Cerebellar cortex (tissue), 1 donor: ENCODE results near the gene CNKSR3.

ENCODE experiments used
- DNase-seq: peaks from one replicate; pipeline ENCODE4 v3.0.0-alpha.2; 2015; ENCODE audit warnings: low spot score

The CNKSR3 gene

DNA sequence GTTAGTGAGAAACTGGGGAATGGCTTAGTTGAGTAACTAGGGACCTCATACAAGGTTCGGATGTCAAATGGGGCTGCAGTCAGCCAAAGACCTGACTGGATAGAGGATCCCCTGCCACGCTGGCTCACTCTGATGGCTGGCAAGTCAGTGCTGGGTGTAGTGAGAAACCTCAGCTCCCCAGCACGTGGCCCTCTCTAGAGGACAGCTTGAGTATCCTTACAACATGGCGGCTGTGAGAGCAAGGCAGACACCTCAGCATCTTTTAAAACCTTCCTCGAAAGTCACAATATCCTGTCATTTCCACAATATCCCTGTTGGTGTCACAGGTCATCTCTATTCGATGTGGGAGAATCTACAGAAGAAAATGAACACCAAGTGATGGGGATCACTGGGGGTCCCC is 127.2 kb downstream of the CNKSR3 start:
- no peak for DNase-seq

DNA sequence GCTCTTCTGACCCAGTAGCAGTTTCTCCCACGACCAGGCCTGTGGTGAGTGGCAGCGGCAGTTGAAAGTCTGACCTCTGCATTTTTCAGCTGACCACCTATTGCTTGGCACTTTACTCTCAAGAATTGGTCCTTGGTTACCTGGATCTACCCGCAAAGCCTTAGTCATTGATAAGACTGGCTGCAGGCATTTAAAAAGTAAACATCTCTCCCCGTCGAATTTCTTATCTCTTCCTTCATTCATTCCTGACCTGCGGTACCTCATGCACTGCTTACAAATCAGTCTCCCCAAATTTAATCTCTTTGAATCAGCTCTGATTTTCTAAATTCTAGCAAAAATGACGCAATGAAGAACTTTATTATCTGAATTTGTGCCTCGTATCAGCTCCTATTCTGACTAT is 127.7 kb downstream of the CNKSR3 start:
- DNase-seq, result no peak

DNA sequence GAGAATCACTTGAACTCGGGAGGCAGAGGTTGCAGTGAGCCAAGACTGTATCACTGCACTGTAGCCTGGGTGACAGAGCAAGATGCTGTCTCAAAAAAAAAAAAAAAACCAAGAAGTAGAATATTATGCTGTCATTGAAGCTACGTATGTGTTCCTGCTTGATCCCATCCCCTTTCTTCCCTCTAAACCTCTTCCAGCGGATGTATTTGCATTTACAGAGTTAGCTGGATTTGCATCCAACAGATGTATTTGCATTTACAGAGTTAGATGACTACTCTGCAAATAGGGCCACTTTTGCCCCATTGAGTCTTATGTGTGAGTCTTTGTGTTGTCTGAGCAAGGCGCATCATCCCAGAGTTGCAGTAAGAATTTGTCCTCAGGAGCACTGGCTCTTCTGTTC is 128.9 kb downstream of the CNKSR3 start:
- no peak for DNase-seq

DNA sequence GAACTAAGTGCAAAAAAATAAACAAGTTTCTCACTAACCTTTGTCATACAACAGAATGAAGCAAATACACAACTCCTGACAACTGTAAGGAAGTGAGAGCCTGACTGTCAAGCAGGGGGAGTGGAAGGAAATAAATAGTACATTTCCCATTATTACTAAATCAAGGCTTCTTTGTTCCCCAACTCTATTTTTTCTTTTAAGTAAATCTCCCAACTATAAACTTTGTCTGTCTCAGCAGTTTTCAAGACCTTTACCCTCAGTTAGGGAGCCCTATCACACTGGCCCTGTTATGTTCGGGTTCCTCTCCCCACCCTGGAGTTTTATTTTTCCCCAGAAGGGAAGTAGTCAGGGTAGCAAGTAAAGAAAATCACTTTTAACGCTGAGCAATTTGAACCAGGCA is 129.7 kb downstream of the CNKSR3 start:
- no peak for DNase-seq

DNA sequence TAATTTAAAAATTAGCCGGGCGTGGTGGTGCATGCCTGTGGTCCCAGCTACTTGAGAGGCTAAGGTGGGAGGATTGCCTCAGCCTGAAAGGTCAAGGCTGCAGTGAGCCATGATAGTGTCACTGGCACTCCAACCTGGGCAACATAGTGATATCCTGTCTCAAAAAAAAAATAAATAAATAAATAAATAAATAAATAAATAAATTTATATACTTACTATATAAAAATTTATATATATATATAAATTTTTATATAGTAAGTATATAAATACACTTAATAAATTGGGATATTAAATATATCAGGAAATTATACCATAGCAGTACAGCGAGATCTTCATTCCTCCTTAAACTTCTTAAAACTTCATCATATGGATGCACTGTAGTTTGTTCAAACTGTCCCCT is 130.9 kb downstream of the CNKSR3 start:
- DNase-seq, result no peak

DNA sequence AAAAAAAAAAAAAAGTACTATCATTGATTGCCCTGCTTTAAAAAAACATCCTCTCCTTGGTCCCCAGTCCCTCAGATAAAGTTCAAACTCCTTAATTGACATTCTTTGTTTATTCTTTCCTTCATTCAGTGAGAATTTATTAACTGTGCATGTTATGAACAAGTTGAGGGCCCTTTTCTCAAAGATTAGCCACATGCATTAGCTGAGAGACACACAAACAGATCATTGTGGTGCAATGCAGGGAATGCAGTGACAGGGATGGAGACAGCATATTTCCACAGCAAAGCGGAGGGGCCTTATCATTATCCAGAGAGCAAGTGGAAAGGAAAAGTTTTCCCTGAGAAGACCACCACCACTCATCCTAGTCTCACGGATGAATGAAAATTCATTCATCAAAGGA is 132.0 kb downstream of the CNKSR3 start:
- DNase-seq, result no peak

DNA sequence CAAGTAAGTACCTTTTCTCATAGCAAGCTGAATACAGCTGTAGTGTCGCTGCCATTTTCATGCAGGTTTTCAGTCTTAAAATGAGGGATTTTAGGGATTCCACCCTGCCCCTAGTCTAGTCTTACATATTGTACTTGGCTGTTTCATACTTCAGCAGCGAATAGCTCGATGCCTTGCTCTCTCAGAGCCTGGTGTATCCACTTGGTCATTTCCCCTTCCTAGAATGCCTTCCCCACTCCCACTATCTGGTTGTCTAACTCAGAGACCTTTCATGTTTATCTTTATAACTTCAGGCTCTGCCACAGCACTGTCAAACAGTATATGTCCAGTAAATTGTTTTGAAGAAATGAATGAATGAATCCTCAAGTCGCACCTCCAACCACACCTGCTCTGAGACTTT is 132.8 kb downstream of the CNKSR3 start:
- DNase-seq, result no peak

DNA sequence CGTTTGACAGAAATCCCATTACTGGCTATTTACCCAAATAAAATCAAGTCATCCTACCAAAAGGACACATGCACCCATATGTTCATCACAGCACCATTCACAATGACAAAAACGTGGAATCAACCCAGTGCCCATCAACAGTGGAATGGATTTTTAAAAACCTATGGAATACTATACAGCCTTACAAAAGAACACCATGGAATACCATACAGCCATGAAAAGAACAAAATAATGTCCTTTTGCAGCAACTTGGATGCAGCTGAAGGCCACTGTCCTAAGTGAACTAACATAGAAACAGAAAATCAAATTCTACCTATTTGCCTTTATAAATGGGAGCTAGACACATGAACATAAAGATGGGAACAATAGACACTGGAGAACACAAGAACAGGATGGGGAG is 136.5 kb downstream of the CNKSR3 start:
- no peak for DNase-seq

DNA sequence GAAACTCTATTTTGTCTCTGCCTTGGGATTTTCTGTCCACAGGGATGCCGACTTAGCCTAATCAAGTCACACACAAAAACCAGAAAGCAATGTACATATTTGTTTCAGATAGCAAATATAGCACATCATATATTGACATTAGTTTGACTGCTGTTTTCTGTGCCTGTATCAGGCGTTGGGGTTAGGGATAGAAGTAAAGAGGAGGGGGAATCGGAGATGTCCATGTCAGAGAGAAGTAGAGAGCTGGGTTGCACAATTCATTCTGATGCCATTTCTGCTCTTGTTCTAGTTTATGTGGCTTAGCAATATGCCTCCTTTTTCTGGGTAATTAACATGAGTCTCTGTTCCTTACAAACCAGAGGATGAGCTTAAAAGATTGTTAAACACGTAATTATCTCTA is 139.2 kb downstream of the CNKSR3 start:
- no peak for DNase-seq

DNA sequence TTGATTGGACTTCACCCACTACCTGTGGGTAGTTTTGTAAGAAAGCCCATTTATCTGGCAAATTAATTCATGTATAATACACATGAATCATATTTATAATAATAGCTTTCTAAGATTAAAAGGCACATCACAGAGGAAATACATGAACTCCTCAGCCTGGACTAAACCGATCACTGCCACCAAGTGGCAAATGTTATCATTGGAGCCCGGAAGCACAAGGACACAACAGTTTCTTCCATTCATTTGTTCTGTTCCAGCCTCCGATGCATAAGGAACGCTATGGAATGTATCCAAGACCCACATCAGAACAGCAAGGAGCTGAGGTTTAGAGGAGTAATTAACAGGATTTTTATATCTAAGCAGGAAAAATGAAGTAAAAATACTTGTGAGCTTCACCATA is 139.9 kb downstream of the CNKSR3 start:
- DNase-seq, result peak; percentile 20

DNA sequence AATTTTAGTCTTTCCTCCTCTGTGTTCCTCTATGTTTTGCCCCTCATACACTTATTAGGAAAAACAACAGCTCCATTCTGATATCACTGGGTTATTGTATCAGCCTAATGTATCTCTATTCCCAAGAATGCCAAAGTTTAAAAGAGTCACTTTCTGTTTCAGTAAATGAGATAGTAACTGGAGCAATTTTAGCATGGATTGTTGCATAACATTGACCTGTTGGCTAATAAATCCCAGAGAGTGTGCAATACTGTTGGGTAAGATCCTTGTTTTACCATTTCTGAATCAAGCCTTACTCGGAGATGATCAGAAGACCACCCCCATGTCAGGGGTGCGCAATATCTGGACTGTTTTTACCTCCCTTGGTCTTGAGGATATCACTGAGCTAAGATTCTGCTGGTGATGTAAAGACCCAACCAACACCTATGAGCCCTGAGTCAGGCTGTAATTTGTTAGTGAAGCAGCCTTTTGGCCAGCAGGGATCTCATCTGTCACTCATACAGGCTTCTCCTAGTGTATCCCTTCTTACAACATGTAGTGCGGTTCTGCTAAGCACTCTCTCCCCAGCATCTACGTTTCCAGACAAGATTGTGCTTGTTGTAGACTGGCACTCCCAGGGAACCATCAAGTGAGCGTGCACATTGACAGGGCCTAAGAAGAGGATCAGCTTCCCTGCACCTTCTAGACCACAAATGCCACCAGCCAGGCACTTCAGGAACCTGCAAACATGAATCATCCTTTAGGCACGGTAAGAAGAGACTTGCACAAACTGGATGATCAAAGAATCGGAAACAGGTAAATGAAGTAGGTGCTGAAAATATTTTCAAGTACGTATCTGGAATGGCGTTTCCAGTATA is 142.4 kb downstream of the CNKSR3 start:
- DNase-seq, result no peak

DNA sequence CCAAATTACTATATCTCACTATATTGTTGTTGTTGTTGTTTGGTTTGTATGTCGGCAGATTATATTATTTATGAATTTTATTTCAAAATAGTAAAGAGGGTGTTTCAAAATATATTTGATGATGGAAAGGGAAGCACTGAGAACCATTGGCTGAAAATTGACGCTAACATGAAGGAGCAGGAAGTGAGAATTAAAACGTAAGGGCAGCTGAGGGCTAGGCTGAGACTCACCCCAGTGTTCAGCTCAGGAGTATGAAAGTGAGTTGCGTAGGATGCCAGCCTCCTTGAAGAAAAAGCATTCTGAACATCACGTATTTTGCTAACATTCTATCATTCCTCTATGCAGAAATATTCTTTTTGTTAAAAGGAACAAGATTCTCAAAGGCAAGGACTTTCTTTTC is 143.1 kb downstream of the CNKSR3 start:
- no peak for DNase-seq

DNA sequence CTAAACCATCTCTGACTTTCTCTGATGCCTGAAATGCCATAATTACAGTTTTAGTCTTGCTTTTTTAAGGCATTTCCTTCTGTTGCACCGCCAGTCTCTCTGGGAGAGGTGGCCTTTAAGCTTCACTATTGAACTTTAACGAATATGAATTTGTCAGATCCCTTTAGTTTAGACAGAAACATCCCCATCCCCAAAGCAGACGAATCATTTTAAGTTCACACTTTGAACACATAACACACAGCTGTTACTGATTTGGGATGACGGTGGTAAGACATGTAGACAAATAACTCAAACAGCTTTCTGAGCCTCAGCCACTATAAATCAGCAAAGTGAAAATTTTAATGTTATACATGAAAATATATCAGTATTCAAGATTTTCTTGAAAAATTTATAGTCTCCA is 146.7 kb downstream of the CNKSR3 start:
- no peak for DNase-seq

DNA sequence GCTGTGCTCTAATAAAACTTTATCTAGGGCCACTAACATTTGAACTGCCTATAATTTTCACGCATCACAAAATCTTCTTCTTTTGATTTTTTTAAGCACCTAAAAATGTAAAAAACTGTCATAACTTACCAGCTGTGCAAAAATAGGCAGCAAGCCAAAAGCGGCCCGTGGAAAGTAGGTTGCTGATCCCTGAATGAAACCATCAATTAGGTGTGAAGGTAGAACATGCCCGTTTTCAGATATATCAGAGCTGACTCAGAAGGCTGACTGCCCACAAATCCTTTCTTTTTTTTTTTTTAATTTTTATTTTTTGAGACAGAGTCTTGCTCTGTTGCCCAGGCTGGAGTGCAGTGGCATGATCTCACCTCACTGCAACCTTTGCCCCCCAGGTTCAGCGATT is 149.0 kb downstream of the CNKSR3 start:
- no peak for DNase-seq

DNA sequence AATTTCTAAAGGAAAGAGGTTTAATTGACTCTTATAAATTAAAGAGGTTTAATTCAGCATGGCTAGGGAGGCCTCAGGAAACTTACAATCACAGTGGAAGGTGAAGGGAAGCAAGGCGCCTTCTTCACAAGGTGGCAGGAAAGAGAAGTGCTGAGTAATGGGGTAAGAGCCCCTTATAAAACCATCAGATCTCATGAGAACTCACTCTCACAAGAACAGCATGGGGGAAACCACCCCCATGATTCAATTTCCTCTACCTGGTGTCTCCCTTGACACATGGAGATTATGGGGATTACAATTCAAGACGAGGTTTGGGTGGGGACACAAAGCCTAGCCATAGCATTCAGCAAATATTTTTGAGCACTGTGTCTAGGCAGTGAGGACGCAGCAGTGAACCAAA is 150.0 kb downstream of the CNKSR3 start:
- DNase-seq, result no peak

DNA sequence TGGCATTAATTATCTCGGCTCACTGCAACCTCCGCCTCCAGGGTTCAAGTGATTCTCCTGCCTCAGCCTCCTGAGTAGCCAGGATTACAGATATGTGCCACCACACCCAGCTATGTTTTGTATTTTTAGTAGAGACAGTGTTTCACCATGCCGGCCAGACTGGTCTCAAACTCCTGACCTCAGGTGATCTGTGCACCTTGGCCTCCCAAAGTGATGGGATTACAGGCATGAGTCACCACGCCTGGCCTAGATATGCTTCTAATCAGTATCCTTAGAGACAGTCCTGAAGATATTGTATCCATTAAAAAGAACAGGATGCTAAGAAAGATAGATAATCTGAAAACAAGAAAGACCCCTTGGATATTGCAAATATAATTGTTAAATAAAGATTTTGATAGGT is 150.8 kb downstream of the CNKSR3 start:
- DNase-seq, result no peak

DNA sequence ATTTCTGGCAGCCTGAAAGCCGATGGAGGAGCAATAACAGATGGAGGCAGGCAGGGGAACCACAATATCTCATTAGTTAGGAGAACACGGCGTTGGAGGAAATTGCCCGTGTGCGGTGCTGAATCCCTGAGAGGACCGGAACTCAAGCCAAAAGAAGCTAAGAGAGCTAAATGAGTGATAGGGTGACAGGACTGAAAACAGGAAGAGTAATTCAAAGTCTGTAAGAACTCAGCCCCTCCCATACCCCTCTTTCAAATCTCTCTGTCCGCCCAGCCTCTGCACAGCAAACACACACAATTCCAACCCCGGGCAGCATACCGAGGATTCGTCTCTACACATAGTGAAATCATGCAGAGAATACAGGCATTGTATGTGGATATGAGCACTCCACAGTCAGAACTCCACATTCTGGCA is 151.3 kb downstream of the CNKSR3 start:
- DNase-seq, result peak; percentile 54

DNA sequence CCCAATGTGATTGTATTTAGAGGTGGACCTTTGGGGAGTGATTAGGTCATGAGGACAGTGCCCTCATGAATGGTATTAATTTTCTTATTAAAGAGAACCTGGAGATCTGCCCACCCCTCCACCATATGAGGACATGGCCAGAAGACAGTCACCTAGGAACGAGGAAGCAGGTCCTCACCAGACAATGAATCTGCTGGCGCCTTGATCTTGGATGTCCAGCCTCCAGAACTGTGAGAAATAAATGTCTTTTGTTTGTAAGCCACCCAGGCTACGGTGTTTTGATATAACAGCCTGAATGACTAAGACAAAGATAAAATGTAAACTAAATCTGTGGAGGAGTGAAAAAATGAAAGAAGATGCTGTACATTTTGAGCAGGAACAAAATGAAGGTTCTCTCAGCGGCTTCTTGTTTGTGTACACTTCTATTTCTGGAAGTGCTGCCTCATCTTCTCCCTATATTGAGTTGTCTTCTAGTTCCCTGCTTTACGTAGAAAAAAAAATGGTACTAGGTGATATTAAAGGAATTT is 152.4 kb downstream of the CNKSR3 start:
- no peak for DNase-seq

DNA sequence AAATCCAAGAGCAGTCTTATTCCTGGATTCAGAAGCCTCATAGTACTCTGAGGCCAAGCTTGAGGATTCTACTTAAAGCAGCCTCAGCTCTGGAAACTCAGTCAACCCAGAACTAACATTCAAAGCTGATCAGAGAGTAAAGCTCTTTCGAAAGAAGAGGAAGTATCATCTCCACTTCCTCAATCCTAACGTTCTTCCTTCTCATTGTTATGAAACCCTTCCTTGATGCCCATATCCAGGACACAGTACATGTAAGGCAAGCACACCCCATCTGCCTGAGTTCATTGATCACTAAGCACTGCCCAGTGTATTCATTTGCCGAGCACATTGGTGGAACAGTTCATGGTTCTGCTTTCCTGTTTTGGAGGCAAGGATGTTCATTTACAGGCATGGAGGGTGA is 153.8 kb downstream of the CNKSR3 start, which contains the start of gene IPCEF1:
Gene IPCEF1 (minus strand): TSS at position 114 of the 400 bp plus-strand sequence. CDS start 90,856 bp downstream, outside the sequence.
- no peak for DNase-seq

DNA sequence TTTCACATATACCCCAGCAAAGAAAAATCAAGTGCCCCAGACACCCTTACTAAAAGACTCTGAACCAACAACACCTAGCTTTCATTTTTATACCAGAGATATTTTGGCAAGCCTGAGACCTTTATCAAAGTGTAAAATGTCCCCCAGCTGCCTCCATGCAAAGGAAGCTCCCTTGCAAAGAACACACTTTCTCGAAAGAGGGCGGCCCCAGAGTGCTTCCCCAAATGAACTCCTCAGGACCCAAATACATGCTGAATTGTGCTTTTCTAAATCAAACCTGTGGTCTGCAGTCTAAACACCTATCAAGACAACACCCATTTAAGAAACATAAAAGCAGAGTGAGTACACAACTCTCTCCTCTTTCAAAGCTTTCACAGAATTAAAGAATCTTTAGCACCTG is 154.4 kb downstream of the CNKSR3 start:
- no peak for DNase-seq

DNA sequence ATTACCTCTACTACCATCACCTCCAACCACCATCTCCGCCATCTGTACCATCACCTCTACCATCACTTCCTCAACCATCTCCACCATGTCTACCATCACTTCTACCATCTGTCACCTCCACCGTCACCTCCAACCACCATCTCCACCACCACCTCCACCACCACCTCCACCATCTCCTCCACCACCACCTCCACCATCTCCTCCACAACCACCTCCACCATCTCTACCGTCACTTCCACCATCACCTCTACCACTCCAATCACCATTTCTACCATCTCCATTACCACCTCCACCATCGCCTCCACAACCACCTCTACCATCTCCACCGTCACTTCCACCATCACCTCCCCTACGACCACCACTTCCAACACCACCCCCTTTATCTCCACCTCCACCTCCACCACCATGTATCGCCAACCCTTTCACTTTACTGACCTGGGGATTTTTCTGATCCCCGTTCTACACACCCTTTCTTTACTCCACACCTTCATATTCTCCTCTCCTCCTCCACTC is 156.2 kb downstream of the CNKSR3 start:
- no peak for DNase-seq

DNA sequence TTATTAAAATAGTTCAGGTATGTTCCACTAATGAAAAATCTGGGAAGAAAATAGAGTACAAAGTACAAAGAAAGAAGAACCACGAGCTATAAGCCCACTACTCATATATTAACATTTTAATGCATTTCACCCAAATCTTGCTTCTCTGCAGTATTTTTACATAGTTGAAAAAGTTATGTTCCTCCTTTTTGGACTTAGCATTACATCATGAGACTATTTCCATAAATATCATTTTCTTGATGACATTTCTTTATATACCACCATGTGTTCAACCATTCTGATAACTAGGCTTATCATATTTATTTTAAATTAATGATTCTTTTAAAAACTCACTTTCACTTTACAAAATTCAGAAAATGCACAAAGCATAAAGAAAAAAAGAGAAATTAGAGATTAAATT is 156.9 kb downstream of the CNKSR3 start:
- DNase-seq, result no peak

DNA sequence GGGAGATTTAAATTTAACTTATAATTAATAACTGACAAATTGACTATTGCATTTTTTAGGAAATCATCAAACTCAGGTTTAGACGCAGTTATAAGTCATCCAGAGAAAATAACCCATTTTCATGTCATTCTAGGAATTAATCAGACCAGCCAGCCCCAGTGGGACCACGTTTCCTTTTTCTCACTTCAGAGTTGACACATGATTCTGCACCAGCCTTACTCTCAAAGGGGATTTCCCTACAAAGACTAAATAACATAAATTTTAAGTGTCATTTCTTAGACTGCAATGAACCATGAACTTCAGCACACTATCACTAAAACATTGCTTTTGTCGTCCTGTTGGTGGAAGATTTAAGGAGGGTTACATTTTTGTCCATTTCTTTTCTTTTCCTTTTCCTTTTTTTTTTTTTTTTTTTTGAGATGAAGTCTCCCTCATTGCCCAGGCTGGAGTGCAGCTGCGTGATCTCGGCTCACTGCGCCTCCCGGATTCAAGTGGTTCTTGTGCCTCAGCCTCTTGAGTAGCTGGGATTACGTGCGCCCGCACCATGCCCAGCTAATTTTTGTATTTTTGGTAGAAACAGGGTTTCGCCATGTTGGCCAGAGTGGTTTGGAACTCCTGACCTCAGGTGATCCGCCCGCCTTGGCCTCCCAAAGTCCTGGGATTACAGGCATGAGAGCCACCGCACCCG is 157.4 kb downstream of the CNKSR3 start:
- DNase-seq, result no peak
